Endometrial microvascular endothelial cells (primary cell): ENCODE results near the gene CDK5RAP3. TPM values are rescaled to one million over a fixed set of nuclear protein-coding genes. Genes with fewer than 3 reads are reported as not detected.
"Not testable (repeated sequence)": the region's sequence is repeated elsewhere in the genome, so short reads cannot be mapped to it uniquely, and the experiment has no call there.

ENCODE experiments used
- in situ Hi-C: cut with HindIII; loops from 2 replicates; pipeline ENCODE4 v1.10.0; 2017; ENCODE audit warnings: low sequenced_read_pairs, low pct_unique_long_range_greater_than_20kb; ENCODE audit errors: inconsistent ontology term
- total RNA-seq: library from RNA; depleted of rRNA; stranded (reverse); fragments of >200 nt; gene quantifications from one replicate; pipeline ENCODE4 v1.2.3, GENCODE V29; 2015; ENCODE audit errors: inconsistent ontology term

The CDK5RAP3 gene
- total RNA-seq = 60.1 TPM

- in situ Hi-C loops = no loop called here
Measured at GRCh38 chr17:47970725-47971499, at the start of gene CDK5RAP3. CDK5RAP3 (plus strand) TSS chr17:47971113; CDS start chr17:47971147, 34 bp downstream.

GRCh38 chr17:47924785-47925677 lies 45.9 kb upstream of the CDK5RAP3 start:
- in situ Hi-C loops = no loop called here

- in situ Hi-C loops = no loop called here
Measured at GRCh38 chr17:47925678-47925988, 45.3 kb upstream of the CDK5RAP3 start.

GRCh38 chr17:47927821-47928400 lies 43.0 kb upstream of the CDK5RAP3 start:
- in situ Hi-C loops = no loop called here

- in situ Hi-C loops = no loop called here
Measured at GRCh38 chr17:47928415-47928814, 42.5 kb upstream of the CDK5RAP3 start.

GRCh38 chr17:47929218-47930000 lies 41.5 kb upstream of the CDK5RAP3 start:
- in situ Hi-C loops = no loop called here

- in situ Hi-C loops = no loop called here
Measured at GRCh38 chr17:47931848-47932247, 39.1 kb upstream of the CDK5RAP3 start.

- in situ Hi-C loops = no loop called here
Measured at GRCh38 chr17:47934856-47935255, 36.1 kb upstream of the CDK5RAP3 start.

GRCh38 chr17:47935468-47935867 lies 35.4 kb upstream of the CDK5RAP3 start:
- in situ Hi-C loops = not testable (repeated sequence)

- in situ Hi-C loops = no loop called here
Measured at GRCh38 chr17:47935961-47936360, 35.0 kb upstream of the CDK5RAP3 start.

- in situ Hi-C loops = no loop called here
Measured at GRCh38 chr17:47937941-47938340, 33.0 kb upstream of the CDK5RAP3 start.

GRCh38 chr17:47941246-47942095 lies 29.4 kb upstream of the CDK5RAP3 start, which contains the start of gene PNPO:
PNPO (plus strand) TSS chr17:47941571; CDS start chr17:47941676, 105 bp downstream.
- in situ Hi-C loops = no loop called here

- in situ Hi-C loops = no loop called here
Measured at GRCh38 chr17:47942096-47942510, 28.8 kb upstream of the CDK5RAP3 start.

- in situ Hi-C loops = no loop called here
Measured at GRCh38 chr17:47942568-47942967, 28.3 kb upstream of the CDK5RAP3 start.

- in situ Hi-C loops = no loop called here
Measured at GRCh38 chr17:47945080-47945479, 25.8 kb upstream of the CDK5RAP3 start.

GRCh38 chr17:47945529-47946508 lies 25.1 kb upstream of the CDK5RAP3 start:
- in situ Hi-C loops = no loop called here

GRCh38 chr17:47946516-47946915 lies 24.4 kb upstream of the CDK5RAP3 start:
- in situ Hi-C loops = no loop called here
